SK-N-SH treated with all-trans-retinoic acid at 6 μM for 48 hours (cell line): ENCODE results near the gene OR2B2.

Source experiments
- ATAC-seq: fragments of 200-7000 bp; cut with Tn5 transposase; 3 replicates; pipeline ENCODE4 v1.9.1; 2020; ENCODE audit warnings: mild to moderate bottlenecking, moderate library complexity
- ARNTL ChIP-seq: fragments of 450-650 bp; formaldehyde crosslinking; IDR thresholded peaks from 2 replicates; pipeline ENCODE4 v1.5.0; 2020; ENCODE audit warnings: low read depth, mild to moderate bottlenecking, moderate library complexity, borderline replicate concordance
- BACH2 ChIP-seq: fragments of 250-450 bp; sonication (Bioruptor Pico); IDR thresholded peaks from 2 replicates; pipeline ENCODE4 v1.9.0; 2021; ENCODE audit warnings: mild to moderate bottlenecking, borderline replicate concordance
- CREB5 ChIP-seq: fragments of 250-450 bp; sonication (Bioruptor Pico); IDR thresholded peaks from 2 replicates; pipeline ENCODE4 v1.5.1; 2020; ENCODE audit warnings: low read depth, mild to moderate bottlenecking, moderate library complexity
- CSDC2 ChIP-seq: fragments of 250-450 bp; sonication (Bioruptor Pico); IDR thresholded peaks from 2 replicates; pipeline ENCODE4 v1.5.0; 2020; ENCODE audit warnings: mild to moderate bottlenecking, moderate library complexity
- CSRNP3 ChIP-seq: fragments of 250-450 bp; sonication (Bioruptor Pico); IDR thresholded peaks from 2 replicates; pipeline ENCODE4 v1.5.1; 2021; ENCODE audit warnings: mild to moderate bottlenecking, moderate library complexity
- ESRRG ChIP-seq: fragments of 250-450 bp; sonication (Bioruptor Pico); IDR thresholded peaks from 2 replicates; pipeline ENCODE4 v1.6.1; 2021; ENCODE audit warnings: mild to moderate bottlenecking
- GLIS3 ChIP-seq: fragments of 250-450 bp; sonication (Bioruptor Pico); IDR thresholded peaks from 2 replicates; pipeline ENCODE4 v1.5.0; 2020; ENCODE audit warnings: mild to moderate bottlenecking, moderate library complexity
- ISL1 ChIP-seq: fragments of 250-450 bp; sonication (Bioruptor Pico); IDR thresholded peaks from 2 replicates; pipeline ENCODE4 v2.1.2; 2022; ENCODE audit warnings: mild to moderate bottlenecking, moderate library complexity
- OSR1 ChIP-seq: fragments of 250-450 bp; sonication (Bioruptor Pico); IDR thresholded peaks from 2 replicates; pipeline ENCODE4 v1.8.0; 2022; ENCODE audit warnings: moderate library complexity, mild to moderate bottlenecking, inconsistent platforms
- PATZ1 ChIP-seq: fragments of 250-450 bp; sonication (Bioruptor Pico); IDR thresholded peaks from 2 replicates; pipeline ENCODE4 v1.8.0; 2020; ENCODE audit warnings: mild to moderate bottlenecking, moderate library complexity, borderline replicate concordance
- POU6F1 ChIP-seq: fragments of 250-450 bp; sonication (Bioruptor Pico); IDR thresholded peaks from 2 replicates; pipeline ENCODE4 v1.8.0; 2021; ENCODE audit warnings: low read depth, mild to moderate bottlenecking, moderate library complexity, borderline replicate concordance
- RARB ChIP-seq: fragments of 250-450 bp; sonication (Bioruptor Pico); IDR thresholded peaks from 2 replicates; pipeline ENCODE4 v1.8.0; 2021; ENCODE audit warnings: mild to moderate bottlenecking, moderate library complexity
- SNAI2 ChIP-seq: fragments of 250-450 bp; sonication (Bioruptor Pico); IDR thresholded peaks from 2 replicates; pipeline ENCODE4 v1.5.0; 2020; ENCODE audit warnings: mild to moderate bottlenecking, moderate library complexity
- TCF4 ChIP-seq: fragments of 250-450 bp; sonication (Bioruptor Pico); IDR thresholded peaks from 2 replicates; pipeline ENCODE4 v1.8.0; 2021; ENCODE audit warnings: mild to moderate bottlenecking, moderate library complexity, borderline replicate concordance
- TOX ChIP-seq: fragments of 250-450 bp; sonication (Bioruptor Pico); IDR thresholded peaks from 2 replicates; pipeline ENCODE4 v1.8.0; 2021; ENCODE audit warnings: mild to moderate bottlenecking, moderate library complexity, borderline replicate concordance
- TSHZ2 ChIP-seq: fragments of 250-450 bp; sonication (Bioruptor Pico); IDR thresholded peaks from 2 replicates; pipeline ENCODE4 v1.5.0; 2020; ENCODE audit warnings: mild to moderate bottlenecking, moderate library complexity
- ZC3H10 ChIP-seq: fragments of 250-450 bp; sonication (Bioruptor Pico); IDR thresholded peaks from 2 replicates; pipeline ENCODE4 v1.5.1; 2021; ENCODE audit warnings: mild to moderate bottlenecking, moderate library complexity
- ZFP30 ChIP-seq: fragments of 450-650 bp; formaldehyde crosslinking; IDR thresholded peaks from 2 replicates; pipeline ENCODE4 v1.5.0; 2022; ENCODE audit warnings: mild to moderate bottlenecking, moderate library complexity
- ZNF565 ChIP-seq: fragments of 450-650 bp; formaldehyde crosslinking; conservative IDR thresholded peaks from 2 replicates; pipeline ENCODE4 v1.5.0; 2020; ENCODE audit warnings: low read depth, mild to moderate bottlenecking, moderate library complexity
- ZNF70 ChIP-seq: fragments of 450-650 bp; formaldehyde crosslinking; IDR thresholded peaks from 2 replicates; pipeline ENCODE4 v1.5.0; 2020; ENCODE audit warnings: mild to moderate bottlenecking, moderate library complexity
- ZNF8 ChIP-seq: fragments of 450-650 bp; formaldehyde crosslinking; IDR thresholded peaks from 2 replicates; pipeline ENCODE4 v1.5.0; 2020; ENCODE audit warnings: mild to moderate bottlenecking, moderate library complexity

OR2B2 gene

GRCh38 chr6:27863962-27864905 lies 48.0 kb downstream of the OR2B2 start:
- TF ChIP-seq ZFP30 (CRISPR knock-in tag) (no peak), BACH2 (CRISPR knock-in tag) (no peak), TCF4 (CRISPR knock-in tag) (no peak), ZNF565 (CRISPR knock-in tag) (no peak), ZC3H10 (CRISPR knock-in tag) (no peak), TSHZ2 (CRISPR knock-in tag) (no peak), PATZ1 (no peak), ZNF8 (CRISPR knock-in tag) (no peak), ESRRG (CRISPR knock-in tag) (no peak), ISL1 (CRISPR knock-in tag) (no peak), ZNF70 (CRISPR knock-in tag) (no peak), POU6F1 (CRISPR knock-in tag) (no peak), GLIS3 (no peak), CSDC2 (CRISPR knock-in tag) (no peak), CSRNP3 (no peak), CREB5 (CRISPR knock-in tag) (no peak)
- ATAC-seq: no peak

- ATAC-seq: no peak
- TF ChIP-seq ARNTL (CRISPR knock-in tag) (no peak), POU6F1 (CRISPR knock-in tag) (no peak), ESRRG (CRISPR knock-in tag) (no peak), ISL1 (CRISPR knock-in tag) (no peak), ZNF70 (CRISPR knock-in tag) (no peak), ZNF8 (CRISPR knock-in tag) (no peak), CSDC2 (CRISPR knock-in tag) (no peak), RARB (CRISPR knock-in tag) (no peak), TOX (CRISPR knock-in tag) (no peak), TCF4 (CRISPR knock-in tag) (no peak), BACH2 (CRISPR knock-in tag) (no peak), SNAI2 (CRISPR knock-in tag) (no peak), PATZ1 (no peak), ZFP30 (CRISPR knock-in tag) (no peak), OSR1 (CRISPR knock-in tag) (no peak), ZNF565 (CRISPR knock-in tag) (no peak)
These were observed 49.7 kb downstream of the OR2B2 start for GRCh38 chr6:27862396-27863066.
